HG03342 (cell line): ENCODE data around the gene SPARC.
"Not testable (repeated sequence)": the region's sequence is repeated elsewhere in the genome, so short reads cannot be mapped to it uniquely, and the experiment has no call there.

Experiments
- ATAC-seq: cut with Tn5 transposase; IDR thresholded peaks from one replicate; pipeline ENCODE4 v1.9.1; 2021; ENCODE audit warnings: mild to moderate bottlenecking, moderate library complexity; ENCODE audit not compliant: unreplicated experiment

The SPARC gene, protein sequence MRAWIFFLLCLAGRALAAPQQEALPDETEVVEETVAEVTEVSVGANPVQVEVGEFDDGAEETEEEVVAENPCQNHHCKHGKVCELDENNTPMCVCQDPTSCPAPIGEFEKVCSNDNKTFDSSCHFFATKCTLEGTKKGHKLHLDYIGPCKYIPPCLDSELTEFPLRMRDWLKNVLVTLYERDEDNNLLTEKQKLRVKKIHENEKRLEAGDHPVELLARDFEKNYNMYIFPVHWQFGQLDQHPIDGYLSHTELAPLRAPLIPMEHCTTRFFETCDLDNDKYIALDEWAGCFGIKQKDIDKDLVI

GRCh38 chr5:151686674-151687407 is at the start of gene SPARC:
SPARC (minus strand) TSS chr5:151686915; CDS start chr5:151676188, 10,727 bp downstream.
- peak; percentile 69 for ATAC-seq

GRCh38 chr5:151735646-151736045 is 48.9 kb upstream of the SPARC start:
- ATAC-seq, result no peak

- no peak for ATAC-seq
These were observed 47.3 kb upstream of the SPARC start for GRCh38 chr5:151734064-151734408.

GRCh38 chr5:151733358-151734063 is 46.8 kb upstream of the SPARC start:
- no peak for ATAC-seq

DNA sequence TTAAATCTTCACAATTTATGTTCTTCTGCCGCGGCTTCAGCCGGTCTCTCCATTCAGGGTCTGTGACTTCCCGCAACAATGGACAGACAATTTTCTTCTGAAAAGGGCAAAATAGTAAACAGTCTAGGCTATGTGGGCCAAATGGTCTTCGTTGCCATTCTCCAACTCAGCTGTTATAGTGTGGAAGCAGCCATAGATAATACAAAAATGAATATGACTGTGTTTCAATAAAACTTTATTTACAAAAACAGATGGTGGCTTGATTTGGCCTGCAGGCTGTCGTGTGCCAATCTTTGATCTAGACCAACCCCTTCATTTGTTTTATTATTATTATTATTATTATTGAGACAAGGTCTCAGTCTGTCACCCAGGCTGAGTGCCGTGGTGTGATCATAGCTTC is 43.7 kb upstream of the SPARC start:
- no peak for ATAC-seq

DNA sequence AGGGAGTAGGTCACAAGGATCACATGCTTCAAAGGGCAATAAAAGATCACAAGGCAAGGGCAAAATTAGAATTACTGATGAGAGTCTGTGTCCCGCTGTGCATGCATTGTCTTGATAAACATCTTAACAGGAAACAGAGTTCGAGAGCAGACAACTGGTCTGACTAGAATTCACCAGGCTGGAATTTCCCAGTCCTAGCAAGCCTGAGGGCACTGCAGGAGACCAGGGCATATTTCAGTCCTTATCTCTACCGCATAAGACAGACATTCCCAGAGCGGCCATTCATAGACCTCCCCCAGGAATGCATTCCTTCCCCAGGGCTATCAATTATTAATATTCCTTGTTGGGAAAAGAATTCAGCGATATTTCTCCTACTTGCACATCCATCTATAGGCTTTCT is 42.9 kb upstream of the SPARC start:
- not testable (repeated sequence) for ATAC-seq

- ATAC-seq, result no peak
These were observed 37.6 kb upstream of the SPARC start for GRCh38 chr5:151724360-151724759.

DNA sequence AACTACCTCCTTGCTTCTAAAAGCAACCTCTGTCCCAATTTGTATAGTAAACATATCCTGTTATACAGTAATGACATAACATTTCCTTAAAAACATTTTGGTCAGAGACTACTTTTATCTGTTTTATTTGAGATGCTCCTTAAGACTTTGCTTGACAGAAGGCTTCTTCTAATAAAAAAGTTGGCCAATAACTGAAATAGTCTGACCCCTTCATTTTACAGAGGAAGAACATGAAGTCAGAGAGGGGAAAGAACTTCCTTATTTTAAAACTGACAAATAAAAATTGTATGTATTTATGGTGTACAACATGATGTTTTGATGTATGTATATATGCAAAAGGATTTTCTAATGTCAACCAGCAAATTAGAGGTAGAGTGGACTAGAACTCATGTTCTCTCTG is 35.8 kb upstream of the SPARC start:
- ATAC-seq, result no peak

DNA sequence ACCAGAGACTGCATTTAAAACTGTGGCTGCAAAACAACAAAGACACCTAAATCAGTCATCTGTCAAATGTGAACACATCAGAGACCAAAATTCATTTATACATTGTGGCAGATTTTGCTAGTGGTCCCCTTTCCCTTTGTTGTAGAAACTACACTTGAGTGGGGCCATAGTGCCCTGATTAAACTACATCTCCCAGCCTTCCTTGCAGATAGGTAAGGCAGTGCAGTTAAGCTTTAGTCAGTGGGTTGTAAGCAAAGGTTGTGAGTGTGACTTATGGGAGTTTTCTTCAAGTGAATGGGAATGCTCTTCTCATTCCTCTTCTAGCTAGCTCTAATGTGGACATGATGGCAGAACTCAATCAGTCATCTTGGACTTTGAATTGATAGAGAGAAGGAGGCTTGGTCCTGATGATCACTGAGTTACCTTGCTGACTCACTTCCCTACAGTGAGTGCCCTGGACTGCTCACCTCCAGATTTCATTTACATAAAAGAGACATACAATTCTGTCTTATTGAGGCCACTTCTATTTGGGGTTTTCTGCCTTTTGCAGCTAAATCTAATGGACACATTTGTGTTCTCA is 35.2 kb upstream of the SPARC start:
- ATAC-seq, result peak; percentile 29

DNA sequence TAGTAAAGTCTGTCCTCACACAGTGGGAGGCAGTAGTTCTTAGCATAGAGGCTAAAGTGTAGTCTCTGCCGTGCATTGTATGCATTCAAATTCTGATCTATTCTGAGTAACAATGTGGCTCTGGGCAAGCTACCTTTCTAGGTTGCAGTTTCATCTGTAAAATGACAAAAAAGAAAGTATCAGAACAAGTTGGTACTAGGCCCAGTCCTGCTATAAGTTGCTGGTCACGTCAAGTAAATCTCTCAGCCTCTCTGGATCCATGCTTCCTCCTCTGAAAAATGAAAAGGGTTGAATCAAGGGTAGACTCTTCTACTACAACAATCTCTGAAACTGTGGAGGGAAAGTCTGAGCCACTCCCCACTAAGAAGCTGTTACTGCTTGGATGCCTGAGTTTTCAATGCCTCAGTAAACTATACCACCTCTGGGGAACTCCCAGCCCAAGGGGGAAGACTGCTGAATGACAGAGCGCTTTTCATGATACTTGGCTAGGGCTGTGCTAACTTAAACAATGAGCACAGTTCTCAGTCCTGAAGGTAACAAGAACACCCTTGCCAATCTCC is 34.5 kb upstream of the SPARC start:
- peak; percentile 83 for ATAC-seq

DNA sequence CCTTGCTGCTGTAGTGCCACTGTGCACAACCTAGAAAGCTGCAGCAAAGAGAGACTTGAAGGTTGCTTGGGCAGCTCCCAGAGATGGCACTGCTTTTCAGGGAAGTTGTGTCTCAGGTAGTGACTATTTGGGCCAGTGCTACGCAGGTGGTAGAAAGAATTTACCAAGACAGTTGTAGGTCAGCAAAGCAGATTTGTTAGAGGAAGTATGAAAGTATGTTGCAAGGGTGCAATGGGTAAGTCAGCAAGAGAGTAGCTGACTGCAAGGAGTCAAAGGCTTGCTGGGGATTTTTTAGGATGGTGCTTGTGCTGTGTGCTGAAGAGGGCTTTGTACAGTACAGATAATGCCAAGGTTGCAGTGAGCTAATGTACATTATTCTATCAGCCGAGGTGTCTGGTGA is 33.5 kb upstream of the SPARC start:
- no peak for ATAC-seq

GRCh38 chr5:151719228-151720000 is 32.7 kb upstream of the SPARC start:
- no peak for ATAC-seq

DNA sequence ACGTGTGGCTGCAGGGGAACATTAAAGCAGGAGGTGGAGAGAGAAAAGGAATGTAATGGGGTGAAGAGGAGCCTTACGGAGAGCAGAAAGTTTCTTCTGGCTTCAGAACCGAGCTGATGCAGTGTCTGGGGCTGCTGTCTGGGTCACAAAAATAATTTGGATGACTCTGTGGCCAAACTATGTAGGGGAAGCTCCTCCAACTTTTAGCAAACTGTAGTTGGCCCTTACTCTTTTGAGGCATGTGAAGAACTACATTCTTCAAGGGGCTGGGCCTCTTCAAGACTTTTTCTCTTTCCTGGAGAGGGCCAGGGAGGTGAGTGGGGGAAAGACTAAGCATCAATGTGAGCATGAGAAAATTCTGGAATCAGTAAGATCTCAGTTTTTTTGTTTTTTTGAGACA is 31.9 kb upstream of the SPARC start:
- ATAC-seq, result no peak

- no peak for ATAC-seq
These were observed 31.4 kb upstream of the SPARC start for GRCh38 chr5:151718153-151718552.

DNA sequence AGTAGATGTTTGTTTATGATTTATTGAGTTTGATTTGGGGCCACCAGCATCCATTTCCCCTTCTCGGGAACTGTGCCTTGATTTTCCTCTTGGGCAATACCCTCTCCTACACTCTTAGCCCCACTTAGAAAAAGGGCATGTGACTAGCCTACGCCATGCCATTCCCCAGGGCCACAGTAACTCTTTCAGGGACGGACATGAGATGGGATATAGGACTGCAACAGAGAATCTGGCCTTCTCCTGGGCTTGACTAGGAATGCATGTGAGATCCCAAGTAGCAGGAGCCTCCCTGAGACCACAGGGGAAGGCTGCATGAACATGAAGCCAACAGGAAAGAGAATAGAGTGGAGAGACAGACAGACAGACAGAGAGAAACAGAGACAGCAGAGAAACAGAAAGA is 30.7 kb upstream of the SPARC start:
- ATAC-seq, result no peak

DNA sequence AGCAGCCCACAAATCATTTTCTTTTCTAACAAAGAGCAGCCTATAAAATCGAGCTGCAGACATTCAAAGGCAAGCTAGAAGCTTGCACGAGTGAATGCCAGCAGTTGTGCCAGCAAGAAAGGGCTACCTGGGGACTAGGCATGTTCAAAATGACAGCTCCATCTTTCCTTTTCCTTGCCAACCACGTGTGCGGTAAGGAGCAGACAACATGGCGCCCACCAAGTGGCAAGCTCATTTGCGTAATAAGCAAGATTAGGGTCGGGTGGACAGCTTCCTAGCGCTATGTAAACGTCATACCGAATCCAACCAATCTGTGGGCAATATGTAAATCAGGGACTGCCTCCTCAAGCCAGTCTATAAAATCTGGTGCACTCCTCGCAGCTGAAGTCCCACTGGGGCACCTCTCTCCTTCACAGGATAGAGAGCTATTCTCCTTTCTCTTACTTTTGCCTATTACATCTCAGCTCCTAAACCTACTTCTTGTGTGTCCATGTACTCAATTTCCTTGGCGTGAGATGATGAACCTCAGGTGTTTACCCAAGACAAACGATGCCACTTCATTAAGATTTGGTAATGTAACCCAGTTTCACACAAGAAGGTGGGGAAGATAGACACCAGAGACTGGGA is 22.5 kb upstream of the SPARC start:
- no peak for ATAC-seq

- no peak for ATAC-seq
These were observed 21.4 kb upstream of the SPARC start for GRCh38 chr5:151708126-151708525.

- ATAC-seq, result no peak
These were observed 20.9 kb upstream of the SPARC start for GRCh38 chr5:151707567-151707966.

- ATAC-seq, result no peak
These were observed 20.2 kb upstream of the SPARC start for GRCh38 chr5:151706906-151707305.

GRCh38 chr5:151703780-151704179 is 17.1 kb upstream of the SPARC start:
- ATAC-seq, result no peak
